ENCODE measurements around the gene FAF2.
"Not testable (repeated sequence)": the region's sequence is repeated elsewhere in the genome, so short reads cannot be mapped to it uniquely, and the experiment has no call there.

FAF2 gene

GRCh38 chr5:176548967-176549444, 100.8 kb downstream of the FAF2 start, which contains the start of gene CDHR2:
TSS of gene CDHR2 (plus strand) at chr5:176549342. CDS start at chr5:176565353, 16,011 bp downstream.
- no peak for DNase-seq

GRCh38 chr5:176549871-176550270, 101.7 kb downstream of the FAF2 start:
- DNase-seq: no peak

GRCh38 chr5:176550275-176550831, 102.2 kb downstream of the FAF2 start:
- no peak for DNase-seq

- DNase-seq: not testable (repeated sequence)
Measured at GRCh38 chr5:176550937-176551336, 102.8 kb downstream of the FAF2 start.

- no peak for DNase-seq
Measured at GRCh38 chr5:176552332-176552869, 104.2 kb downstream of the FAF2 start.

GRCh38 chr5:176553260-176554085, 105.3 kb downstream of the FAF2 start:
- no peak for DNase-seq

GRCh38 chr5:176557846-176558245, 109.7 kb downstream of the FAF2 start:
- no peak for DNase-seq

Data from hematopoietic multipotent progenitor cell treated with erythropoietin and hydrocortisone succinate and interleukin-3 and kit ligand, for 8 days (in vitro differentiated cells).